Inflammatory macrophage treated with lipopolysaccharide for 4 hours (primary cell): ENCODE measurements around the gene ARHGAP29.
"Not testable (repeated sequence)": the region's sequence is repeated elsewhere in the genome, so short reads cannot be mapped to it uniquely, and the experiment has no call there.

Source experiments
- DNase-seq: peaks from one replicate; pipeline ENCODE4 v3.0.0-alpha.2; 2020

ARHGAP29 gene

DNA sequence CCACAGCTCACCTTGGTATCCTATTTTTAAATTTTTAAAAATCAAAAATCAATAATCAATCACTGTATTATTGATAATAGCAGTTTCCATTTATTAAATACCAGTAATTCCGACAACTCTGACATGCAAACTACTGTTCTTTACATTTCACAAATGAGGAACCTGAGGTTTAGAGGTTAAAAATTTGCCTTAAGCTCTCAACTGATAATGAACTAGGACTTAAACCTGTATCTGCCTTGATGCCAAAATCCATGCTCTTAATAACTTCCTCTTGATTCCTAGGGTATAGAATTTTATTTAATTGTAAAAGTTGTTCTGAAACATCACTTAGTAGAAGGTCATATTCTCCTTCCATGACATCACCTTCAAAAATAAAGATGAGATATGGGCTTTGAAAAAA, 5.6 kb downstream of the ARHGAP29 start:
- no peak for DNase-seq

DNA sequence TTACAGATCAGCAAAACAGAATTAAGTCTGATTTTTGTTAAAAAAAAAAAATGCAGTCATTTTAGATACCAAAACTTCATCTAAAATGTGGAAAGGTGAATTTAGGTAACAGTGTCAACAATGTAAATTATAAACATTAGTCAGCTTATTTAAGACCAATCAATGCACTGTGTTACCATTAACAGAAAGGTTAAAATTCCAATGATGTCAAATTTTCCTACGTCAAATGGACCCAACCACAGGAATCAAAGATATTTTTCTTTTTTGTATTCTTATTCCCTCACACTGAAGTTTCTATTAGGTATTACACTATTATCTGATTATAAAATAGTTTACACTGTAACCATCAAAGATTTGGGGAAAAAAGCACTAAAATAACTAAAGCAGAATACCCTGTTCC, 6.5 kb downstream of the ARHGAP29 start:
- no peak for DNase-seq

DNA sequence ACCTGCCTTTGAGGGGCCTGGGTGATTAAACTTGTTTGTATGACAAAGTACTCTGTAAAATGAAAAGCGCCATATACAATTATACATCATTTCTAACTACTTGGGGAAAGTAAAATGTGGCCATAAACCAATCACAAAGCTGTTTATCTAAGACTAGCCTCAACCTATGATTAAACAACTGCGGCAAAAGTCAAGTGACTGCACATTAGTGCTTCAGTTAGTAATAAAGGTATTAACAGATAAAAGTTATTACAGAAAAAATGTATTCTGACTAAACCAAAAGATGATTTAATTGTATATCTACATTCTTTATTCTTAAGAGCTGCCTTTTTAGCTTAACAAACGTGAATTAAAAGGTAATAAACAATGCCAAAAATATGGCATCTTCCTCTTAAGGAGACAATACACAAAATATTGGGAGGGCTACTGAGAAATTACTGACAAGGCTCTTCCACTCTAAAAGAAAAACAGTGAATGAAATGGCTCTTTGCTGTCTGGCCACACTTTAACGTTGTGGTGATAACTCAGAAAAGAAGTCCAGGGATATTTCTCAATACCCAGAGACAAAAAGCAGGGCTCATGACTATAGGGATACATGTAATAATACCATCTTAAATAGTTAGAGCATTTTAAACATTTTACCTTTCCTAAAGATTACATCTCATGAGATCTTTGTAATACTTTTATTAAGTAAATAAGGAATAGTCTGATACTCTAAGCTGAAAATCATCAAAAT, 8.6 kb downstream of the ARHGAP29 start:
- DNase-seq = no peak

DNA sequence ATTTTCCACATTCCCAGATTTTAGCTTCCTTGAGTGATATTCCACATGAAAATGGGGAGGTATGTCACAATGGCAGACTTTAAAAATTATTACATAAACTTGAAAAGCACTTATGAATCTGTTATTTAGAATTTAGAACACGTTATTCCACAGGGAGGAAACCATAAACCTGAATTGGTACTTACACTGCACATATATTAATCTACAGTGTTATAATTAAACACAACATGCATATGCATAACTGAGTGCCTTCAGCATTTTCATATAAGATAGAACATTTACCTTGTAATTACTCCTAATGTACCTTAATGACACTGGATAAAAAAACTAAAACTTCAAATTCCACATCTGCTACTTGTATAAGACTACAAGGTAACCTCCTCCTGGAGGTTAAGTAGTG, 9.8 kb downstream of the ARHGAP29 start:
- no peak for DNase-seq

DNA sequence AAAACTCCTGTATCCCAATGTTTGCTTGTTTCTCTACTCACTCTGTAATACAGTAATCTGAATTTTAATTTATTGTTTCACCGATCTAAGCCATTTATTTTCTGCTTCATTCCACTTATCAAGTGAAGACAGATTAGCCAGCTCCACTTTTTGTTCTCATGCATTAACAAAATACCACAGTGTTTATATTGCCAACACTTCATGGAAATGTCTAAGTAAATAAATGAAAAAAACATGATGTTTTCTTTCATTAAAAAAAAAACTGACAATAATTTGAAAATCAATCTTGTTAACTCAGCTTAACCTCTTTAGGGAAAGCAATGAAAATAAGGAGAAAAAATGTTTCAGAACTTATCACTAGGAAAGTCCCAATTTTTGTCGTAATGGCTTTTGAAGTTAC, 11.5 kb downstream of the ARHGAP29 start:
- DNase-seq = no peak

DNA sequence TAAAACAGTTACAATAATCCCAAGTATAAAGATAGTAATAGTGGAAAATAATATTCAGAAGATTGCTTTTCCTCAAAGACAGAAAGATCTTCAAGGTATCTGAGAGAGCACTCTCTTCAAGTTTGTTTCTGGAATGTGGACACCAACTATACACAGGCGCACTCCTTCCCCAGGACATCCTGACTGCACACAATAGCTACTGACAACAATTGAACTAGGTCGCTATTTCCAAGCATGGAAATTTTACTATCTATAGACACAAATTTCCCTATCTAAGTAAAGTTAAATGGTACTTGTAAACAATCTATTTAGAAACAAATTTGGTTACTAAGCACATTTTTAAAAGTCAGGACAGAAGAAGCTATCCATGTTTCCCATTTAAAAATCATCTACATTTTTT, 19.1 kb downstream of the ARHGAP29 start:
- no peak for DNase-seq

DNA sequence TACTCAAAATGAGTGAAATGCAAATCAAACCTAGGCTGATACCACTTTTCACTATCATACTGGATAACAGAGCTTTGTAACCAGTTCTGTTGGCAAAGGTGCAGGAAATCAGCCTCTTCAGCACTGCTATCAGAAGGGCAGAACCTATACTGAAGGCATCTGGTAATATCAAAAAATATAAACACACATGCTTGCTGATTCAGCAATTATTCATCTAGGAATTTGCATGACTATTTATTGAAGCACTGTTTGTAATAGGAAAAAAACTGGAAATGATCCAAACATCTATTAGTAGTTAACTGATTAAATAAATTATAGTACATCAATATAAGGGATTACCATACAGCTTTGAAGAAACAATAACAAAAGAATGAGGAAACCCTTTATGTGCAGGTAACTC, 21.4 kb downstream of the ARHGAP29 start:
- no peak for DNase-seq

DNA sequence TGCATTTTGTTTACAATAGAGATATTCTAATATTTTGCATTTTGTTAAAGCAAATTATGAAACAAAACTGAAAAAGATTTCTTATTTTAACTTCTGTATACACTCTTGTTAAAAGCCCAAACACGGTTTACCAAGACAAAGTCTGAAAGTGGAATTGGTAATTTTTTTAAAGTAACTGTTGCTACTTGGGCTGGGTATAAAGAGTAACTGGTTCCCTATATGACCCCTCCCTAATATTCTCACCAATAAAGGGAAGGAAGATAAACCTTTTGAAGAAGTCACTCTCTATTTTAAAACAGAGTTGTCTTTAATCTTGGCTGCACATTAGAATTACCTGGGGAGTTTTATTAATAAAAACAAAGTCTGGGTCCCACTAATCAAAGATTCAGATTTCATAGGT, 27.4 kb downstream of the ARHGAP29 start:
- DNase-seq = no peak

DNA sequence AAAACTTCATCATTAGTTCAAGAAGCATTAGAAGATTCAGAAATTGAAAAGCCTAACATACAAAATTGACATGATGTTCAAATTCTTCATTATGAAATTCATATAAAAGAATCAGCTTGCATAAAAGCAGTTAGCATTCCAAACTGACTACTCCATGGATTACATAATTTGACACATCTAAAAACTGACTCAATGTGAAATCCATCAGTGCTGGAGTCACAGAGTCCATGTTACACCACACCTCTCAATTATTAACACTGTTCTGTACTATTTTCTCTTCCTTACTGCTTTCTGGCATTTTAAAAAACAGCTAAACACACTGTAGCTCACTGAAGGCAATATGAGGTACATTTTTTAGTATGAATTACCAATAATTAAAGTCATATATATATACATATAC, 28.0 kb downstream of the ARHGAP29 start:
- no peak for DNase-seq

DNA sequence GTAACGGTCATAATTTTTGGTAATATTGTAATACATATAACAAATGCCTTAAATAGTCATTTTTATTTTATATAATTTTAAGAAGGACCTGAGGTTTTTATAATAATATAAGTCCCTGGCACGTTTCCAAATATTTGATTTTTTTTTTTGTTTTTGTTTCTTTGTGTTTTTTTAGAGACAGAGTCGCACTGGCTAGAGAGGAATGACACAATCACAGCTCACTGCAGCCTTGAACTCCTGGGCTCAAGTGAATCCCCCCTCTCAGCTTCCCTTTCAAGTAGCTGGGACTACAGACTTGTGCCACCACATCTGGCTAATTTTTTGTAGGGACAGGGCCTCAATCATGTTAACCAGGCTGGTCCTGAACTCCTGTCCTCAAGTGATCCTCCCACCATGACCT, 29.7 kb downstream of the ARHGAP29 start:
- no peak for DNase-seq

DNA sequence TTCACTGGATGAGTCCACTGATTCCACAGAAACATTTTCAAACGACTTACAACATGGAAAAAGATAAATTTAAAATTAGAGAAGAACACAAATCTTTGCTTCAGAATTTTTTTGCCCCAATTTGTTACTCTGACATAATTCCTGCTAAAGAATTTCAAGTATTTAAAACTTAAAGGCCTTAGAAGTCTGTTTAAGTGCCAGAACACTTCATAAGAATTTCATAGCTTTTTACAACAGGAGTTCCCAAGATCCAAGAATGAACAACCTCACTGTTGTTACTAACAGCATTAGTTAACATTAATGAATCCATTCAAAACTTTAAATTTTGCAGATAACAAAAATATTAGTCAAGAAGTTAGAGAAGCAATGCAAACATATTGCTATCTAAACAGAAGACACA, 31.7 kb downstream of the ARHGAP29 start:
- DNase-seq = no peak

DNA sequence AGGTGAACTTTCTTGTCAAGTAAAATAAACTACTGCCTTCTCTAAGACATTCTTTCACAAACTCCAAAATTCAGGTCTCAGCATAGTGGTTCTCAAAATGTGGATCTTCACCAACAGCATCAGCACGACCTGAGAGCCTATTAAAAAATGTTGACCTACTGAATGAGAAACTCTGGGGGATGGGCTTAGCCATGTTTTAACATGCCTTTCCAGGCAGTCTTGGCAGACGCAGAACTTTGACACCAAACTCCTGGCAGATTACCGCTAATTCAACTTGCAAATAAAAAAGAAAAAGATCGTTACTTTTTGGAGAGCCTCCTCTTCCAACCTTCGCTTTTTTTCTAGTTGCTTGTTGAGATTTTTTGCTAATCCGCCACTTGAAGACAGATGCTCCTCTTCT, 35.1 kb downstream of the ARHGAP29 start:
- no peak for DNase-seq

DNA sequence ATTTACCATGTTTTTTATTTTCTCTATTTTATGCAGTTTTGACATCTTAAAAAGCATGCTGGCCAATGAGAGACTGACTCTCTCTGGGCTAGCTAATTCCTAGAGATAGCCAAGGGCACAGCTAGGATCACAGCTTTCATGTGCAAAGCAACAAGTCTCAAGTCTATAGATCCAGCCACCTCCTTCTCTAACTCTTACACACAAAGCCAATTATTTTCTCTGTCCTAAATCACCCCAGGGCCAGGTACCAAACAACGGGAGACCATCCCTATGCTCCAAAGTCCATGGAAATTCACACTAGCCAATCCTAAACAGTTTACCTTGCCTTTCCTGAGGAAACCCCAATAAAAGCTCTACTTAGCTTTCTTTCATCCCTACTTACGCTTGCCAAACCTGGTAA, 38.0 kb downstream of the ARHGAP29 start:
- no peak for DNase-seq

DNA sequence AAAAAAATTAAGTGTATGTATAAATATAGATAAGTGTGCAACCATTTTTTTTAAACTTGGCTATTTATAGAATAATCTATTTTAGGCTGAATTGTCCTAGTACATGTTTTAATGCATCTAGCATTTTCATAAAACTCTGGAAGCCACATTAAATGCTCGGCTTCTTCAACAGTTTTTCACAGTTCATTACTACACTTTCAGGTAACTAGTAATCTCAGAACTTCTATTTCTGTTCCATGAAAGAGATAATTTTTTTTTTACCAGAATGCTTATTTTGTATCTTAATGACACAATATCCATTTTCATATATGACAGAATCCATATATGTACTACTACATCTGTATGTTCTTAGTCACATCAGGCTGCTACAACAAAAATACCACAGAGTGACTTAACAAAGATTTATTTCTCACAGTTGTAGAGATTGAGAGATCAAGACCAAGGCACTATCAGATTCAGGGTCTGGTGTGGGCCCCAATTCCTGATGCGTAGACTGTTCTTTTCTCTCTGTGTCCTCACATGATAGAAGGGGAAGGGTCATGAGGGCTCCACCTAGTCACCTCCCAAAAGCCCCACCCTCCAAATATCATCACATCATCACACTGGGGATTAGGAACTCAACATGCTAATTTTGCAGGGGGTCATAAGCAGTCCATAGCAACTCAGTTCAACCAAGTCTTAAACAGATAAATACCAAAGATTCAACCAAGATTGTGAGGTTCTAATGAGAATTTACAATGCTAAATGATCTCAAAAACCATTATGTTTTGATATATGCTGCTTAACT, 43.1 kb downstream of the ARHGAP29 start:
- no peak for DNase-seq

DNA sequence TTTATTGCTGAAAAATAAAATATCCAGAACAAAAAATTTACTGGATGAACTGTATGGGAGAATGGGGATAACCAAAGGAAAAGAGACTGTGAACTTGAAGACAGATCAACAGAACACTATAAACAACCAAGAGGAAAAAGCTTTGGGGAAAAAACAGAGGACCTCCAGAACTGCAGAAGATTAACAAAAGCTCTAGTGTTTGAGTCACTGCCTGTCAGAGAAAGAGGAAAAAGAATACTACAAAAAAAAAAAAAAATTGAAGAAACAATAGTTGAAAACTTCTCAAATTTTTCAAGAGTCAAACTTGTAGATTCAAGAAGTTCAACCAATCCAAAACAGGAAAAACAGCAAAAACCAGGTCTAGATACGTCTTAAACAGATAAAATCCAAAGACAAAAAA, 44.3 kb downstream of the ARHGAP29 start:
- DNase-seq = no peak

DNA sequence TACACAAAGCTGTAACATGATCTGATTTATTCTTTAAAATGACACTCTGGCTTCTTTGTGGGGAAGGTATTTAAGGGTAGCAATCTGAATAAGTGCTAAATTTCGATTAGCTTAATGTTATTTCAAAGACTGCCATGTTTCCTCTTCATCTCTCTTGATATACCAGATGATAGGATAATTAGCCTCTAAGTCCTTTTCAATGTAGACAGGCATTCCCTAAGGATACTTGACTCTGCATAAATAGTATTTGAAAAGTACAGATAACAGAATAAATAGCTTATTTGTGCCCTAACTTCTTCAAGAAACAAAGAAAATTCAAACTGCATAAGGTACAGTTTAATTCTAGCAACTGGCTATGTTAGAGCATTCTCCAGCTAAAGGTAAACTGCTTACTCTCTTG, 46.2 kb downstream of the ARHGAP29 start:
- no peak for DNase-seq

DNA sequence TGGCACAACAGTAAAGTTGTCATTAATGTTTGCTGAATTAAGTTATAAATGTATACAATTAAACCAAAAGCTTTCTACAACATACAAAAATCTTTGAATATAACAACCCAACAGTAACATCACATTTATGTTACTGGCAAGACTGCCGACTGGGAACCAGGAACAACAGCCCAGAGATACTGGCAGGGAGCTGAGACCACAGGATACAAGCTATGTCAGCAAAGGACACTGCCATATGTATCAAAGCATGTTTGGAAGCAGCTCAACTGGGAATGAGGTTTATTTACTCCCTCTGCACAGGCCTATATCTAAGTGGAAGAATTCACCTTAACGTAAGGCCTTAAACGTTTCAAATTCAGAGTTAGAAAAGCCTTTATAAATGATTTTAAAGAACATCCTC, 50.4 kb downstream of the ARHGAP29 start:
- DNase-seq = no peak

DNA sequence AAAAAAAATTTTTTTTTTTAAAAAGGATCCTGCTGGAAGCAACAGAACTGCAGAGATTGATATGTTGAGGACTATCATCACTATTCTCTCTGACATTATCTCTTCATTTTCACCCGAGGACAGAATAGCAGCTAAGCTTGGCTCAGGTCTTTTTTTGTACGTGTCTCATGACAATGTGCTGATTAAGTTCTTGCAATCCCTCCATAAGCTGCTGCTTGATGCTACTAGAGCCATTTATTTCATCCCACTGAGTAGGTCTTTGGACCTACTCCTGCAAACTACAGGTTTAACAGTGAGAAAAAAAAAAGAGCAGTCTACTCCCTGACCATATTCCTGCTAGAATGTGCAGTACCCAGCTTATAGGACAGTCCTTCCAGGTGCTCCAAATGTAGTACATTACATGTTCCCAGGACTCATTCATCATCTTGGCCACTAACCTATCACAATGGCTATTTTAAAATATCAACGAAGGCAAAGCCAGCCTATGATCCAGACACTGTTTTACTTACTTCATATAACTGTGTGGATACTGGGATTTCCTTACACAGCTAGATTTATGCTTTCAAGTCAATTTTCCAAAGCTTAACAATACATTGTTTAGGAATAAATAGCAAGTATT, 54.1 kb downstream of the ARHGAP29 start:
- DNase-seq = no peak

DNA sequence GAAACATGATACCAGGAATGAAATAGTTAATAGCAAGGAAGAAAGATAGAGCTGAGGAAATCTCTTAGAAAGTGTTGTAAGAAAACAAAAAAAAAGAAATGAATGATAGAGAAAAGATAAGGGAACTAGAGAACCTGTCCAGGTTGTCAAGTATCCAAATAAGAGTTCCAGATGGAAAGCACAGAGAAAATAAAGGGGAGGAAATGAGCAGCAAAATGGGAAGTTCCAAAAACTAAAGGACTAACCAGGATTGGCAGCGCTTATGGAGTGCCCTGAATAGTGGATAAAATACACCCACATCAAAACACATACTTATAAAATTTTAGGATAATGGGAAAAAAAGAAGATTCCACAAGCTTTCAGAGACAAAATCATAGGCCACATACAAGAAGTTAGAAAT, 55.2 kb downstream of the ARHGAP29 start:
- no peak for DNase-seq

DNA sequence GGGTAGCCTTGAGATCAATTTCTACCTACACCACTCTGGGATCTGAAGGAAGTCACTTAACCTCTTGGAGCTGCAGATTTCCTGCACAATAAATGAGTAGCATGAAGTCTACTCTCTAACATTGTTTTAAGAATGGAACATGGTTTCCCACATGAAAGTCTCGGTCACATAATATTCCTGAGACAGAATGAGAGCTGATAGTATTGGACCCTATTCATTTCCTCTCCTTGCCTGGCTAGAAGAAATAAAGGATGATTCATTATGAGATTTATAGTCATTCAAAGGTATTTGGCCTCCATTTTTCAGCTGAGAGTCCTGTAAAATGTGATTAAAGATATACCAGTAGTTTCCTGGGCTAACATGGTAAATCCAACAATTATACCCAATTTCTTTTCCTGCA, 56.7 kb downstream of the ARHGAP29 start:
- no peak for DNase-seq

DNA sequence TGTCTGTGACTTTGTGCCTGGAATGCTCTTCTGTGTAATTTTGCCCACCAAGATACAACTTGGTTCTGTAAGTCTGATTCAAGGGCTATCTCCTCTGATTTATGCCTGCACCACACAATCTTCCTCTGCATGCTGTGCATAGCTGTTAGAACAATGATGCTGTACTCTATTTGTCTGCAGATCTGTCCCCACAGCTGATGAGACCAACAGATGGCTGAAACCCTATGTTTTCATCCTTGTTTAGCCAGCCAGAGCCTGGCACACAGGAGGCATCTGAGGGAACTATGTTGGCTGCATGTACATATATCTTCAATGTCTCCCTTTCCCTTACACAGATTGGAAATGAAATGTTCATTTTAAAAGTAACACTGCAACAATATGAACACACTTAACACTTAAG, 58.5 kb downstream of the ARHGAP29 start:
- no peak for DNase-seq

DNA sequence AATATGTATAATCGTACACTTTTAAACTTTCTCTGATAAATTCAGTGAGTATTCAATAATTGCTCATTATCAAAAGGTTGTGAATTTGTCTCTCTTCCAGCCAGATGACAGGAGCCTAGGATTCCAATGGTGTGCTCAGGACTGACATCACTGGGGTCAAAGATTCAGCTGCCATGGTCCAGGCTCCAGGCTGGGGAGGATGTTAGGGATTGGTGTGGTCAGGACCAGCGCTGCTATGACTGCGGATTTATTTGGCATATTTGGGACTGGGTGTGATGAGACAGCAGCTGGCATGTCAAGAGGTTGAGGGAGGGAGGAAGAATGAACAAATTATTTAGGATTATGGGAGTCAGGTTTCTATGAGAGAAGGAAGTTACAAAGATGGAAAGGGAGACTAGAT, 68.3 kb downstream of the ARHGAP29 start:
- no peak for DNase-seq

DNA sequence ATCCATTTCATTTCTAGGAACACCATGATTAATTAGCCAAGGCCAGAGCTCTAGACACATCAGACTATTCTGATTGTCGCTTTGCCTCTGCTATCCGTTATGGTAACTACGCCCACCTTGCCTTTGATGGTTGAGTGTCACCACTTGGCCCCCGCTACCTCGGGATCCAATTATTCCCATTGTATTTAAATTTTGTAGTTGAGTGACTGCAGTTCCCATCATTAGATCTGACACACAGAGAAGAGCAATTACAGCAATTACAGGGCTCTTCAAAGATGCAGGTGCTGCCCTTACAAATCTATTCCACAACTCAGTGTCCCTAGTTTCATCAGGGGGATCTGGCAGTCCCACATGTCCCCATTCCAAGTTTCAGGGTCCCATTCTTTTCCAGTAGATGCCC, 71.5 kb downstream of the ARHGAP29 start:
- DNase-seq = no peak

DNA sequence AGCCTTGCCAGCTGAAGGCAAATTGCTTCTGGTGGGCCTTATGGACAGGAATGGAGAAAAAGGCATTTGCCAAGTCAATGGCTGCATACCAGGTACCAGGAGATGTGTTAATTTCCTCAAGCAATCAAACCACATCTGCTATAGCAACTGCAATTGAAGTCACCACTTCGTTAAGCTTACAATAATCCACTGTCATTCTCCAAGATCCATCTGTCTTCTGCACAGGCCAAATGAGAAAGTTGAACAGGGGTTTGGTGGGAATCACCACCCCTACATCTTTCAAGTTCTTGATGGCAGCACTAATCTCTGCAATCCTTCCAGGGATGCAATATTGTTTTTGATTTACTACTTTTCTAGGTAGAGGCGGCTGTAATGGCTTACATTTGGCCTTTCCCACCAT, 72.5 kb downstream of the ARHGAP29 start:
- DNase-seq = not testable (repeated sequence)
